C4-2B (cell line): ENCODE measurements around the gene DGCR8.

Experiments
- CTCF ChIP-seq: fragments of 450-650 bp; conservative IDR thresholded peaks from 2 replicates; pipeline ENCODE4 v1.5.1; 2017; ENCODE audit warnings: mild to moderate bottlenecking
- ZFX ChIP-seq: fragments of 450-650 bp; IDR thresholded peaks from 2 replicates; pipeline ENCODE4 v1.6.1; 2017

- TF ChIP-seq CTCF: no peak
- TF ChIP-seq ZFX: no peak
Observed at GRCh38 chr22:20102203-20102780, 22.3 kb downstream of the DGCR8 start.
